H9 (cell line): ENCODE data around the gene KCNMA1. TPM values are rescaled to one million over a fixed set of nuclear protein-coding genes. Genes with fewer than 3 reads are reported as not detected.

ENCODE experiments used
- DNase-seq: peaks from one replicate; pipeline ENCODE4 v3.0.0-alpha.2; 2017
- H2AFZ ChIP-seq: one replicate; pipeline ENCODE4 v1.6.1; 2013; ENCODE audit warnings: mild to moderate bottlenecking, low read length, control low read depth, moderate library complexity
- H2AK5ac ChIP-seq: 2 replicates; pipeline ENCODE4 v1.6.1; 2013; ENCODE audit warnings: low read length, control low read depth, mixed read lengths; ENCODE audit not compliant: insufficient read length
- H2BK120ac ChIP-seq: one replicate; pipeline ENCODE4 v1.6.1; 2013; ENCODE audit warnings: low read depth, mild to moderate bottlenecking, low read length, control low read depth, inconsistent platforms; ENCODE audit not compliant: poor library complexity, severe bottlenecking
- H2BK12ac ChIP-seq: 2 replicates; pipeline ENCODE4 v1.6.1; 2013; ENCODE audit warnings: low read length, control low read depth, mixed read lengths, low read depth; ENCODE audit not compliant: insufficient read length
- H2BK15ac ChIP-seq: 2 replicates; pipeline ENCODE4 v1.6.1; 2013; ENCODE audit warnings: low read depth, low read length, control low read depth
- H2BK20ac ChIP-seq: one replicate; pipeline ENCODE4 v1.6.1; 2013; ENCODE audit warnings: low read depth, mild to moderate bottlenecking, low read length, control low read depth, inconsistent platforms; ENCODE audit not compliant: poor library complexity, severe bottlenecking
- H2BK5ac ChIP-seq: 2 replicates; pipeline ENCODE4 v1.6.1; 2013; ENCODE audit warnings: low read length, control low read depth, mixed read lengths; ENCODE audit not compliant: insufficient read length
- H3K14ac ChIP-seq: 2 replicates; pipeline ENCODE4 v1.6.1; 2013; ENCODE audit warnings: low read length, control low read depth; ENCODE audit not compliant: insufficient read depth
- H3K18ac ChIP-seq: 2 replicates; pipeline ENCODE4 v1.6.1; 2013; ENCODE audit warnings: low read depth, mild to moderate bottlenecking, mixed read lengths, low read length, control low read depth; ENCODE audit not compliant: insufficient read length
- H3K23ac ChIP-seq: 2 replicates; pipeline ENCODE4 v1.6.1; 2013; ENCODE audit warnings: low read length, control low read depth, mixed read lengths, low read depth; ENCODE audit not compliant: insufficient read length
- H3K23me2 ChIP-seq: 2 replicates; pipeline ENCODE4 v1.6.1; 2013; ENCODE audit warnings: low read depth, mild to moderate bottlenecking, mixed read lengths, low read length, control low read depth; ENCODE audit not compliant: insufficient read length, poor library complexity, severe bottlenecking
- H3K27ac ChIP-seq: 2 replicates; pipeline ENCODE4 v1.5.1; 2013; ENCODE audit warnings: low read length, control low read depth, mixed read lengths, low read depth; ENCODE audit not compliant: insufficient read length
- H3K27me3 ChIP-seq: 2 replicates; pipeline ENCODE4 v1.6.1; 2013; ENCODE audit warnings: low read length, control low read depth, inconsistent platforms; ENCODE audit not compliant: insufficient read depth
- H3K4ac ChIP-seq: 2 replicates; pipeline ENCODE4 v1.6.1; 2013; ENCODE audit warnings: low read depth, mild to moderate bottlenecking, control low read depth, inconsistent platforms, low read length, moderate library complexity
- H3K4me1 ChIP-seq: 2 replicates; pipeline ENCODE4 v1.6.1; 2013; ENCODE audit warnings: low read length, control low read depth, inconsistent platforms; ENCODE audit not compliant: insufficient read depth
- H3K4me2 ChIP-seq: 2 replicates; pipeline ENCODE4 v1.6.1; 2013; ENCODE audit warnings: low read length, control low read depth, mixed read lengths; ENCODE audit not compliant: insufficient read length, insufficient read depth
- H3K56ac ChIP-seq: 2 replicates; pipeline ENCODE4 v1.6.1; 2013; ENCODE audit warnings: low read depth, mild to moderate bottlenecking, mixed read lengths, low read length, control low read depth; ENCODE audit not compliant: insufficient read length
- H3K79me1 ChIP-seq: 2 replicates; pipeline ENCODE4 v1.6.1; 2013; ENCODE audit warnings: low read depth, mild to moderate bottlenecking, moderate library complexity, low read length, control low read depth, inconsistent platforms; ENCODE audit not compliant: insufficient read depth, poor library complexity, severe bottlenecking
- H3K79me2 ChIP-seq: 2 replicates; pipeline ENCODE4 v1.6.1; 2013; ENCODE audit warnings: low read length, control low read depth, inconsistent platforms; ENCODE audit not compliant: insufficient read depth
- H3K9ac ChIP-seq: 2 replicates; pipeline ENCODE4 v1.6.1; 2013; ENCODE audit warnings: low read length, control low read depth, mixed read lengths; ENCODE audit not compliant: insufficient read length; ENCODE audit errors: extremely low read depth
- H3K9me3 ChIP-seq: one replicate; pipeline ENCODE4 v1.6.1; 2013; ENCODE audit warnings: low read depth, low read length, inconsistent platforms; ENCODE audit not compliant: control insufficient read depth
- H3T11ph ChIP-seq: one replicate; pipeline ENCODE4 v1.6.1; 2013; ENCODE audit warnings: mild to moderate bottlenecking, low read length, control low read depth, inconsistent platforms
- H4K20me1 ChIP-seq: one replicate; pipeline ENCODE4 v1.6.1; 2013; ENCODE audit not compliant: control insufficient read depth, insufficient read length, insufficient read depth
- H4K5ac ChIP-seq: 2 replicates; pipeline ENCODE4 v1.6.1; 2013; ENCODE audit warnings: low read depth, mild to moderate bottlenecking, mixed read lengths, low read length, control low read depth; ENCODE audit not compliant: insufficient read length
- H4K8ac ChIP-seq: replicated peaks from 2 replicates; pipeline ENCODE4 v1.6.1; 2013; ENCODE audit warnings: low read length, control low read depth, mixed read lengths, low read depth; ENCODE audit not compliant: insufficient read length
- H4K91ac ChIP-seq: 2 replicates; pipeline ENCODE4 v1.6.1; 2013; ENCODE audit warnings: low read depth, mild to moderate bottlenecking, moderate library complexity, mixed read lengths, low read length, control low read depth; ENCODE audit not compliant: insufficient read length
- H3K27ac Mint-ChIP-seq, 3 experiments: 2 replicates in 2 of 3; 3 replicates in 1 of 3; pipeline ENCODE4 v1.8.0; 2020 to 2021; ENCODE audit warnings: mixed read lengths in 3 of 3, mild to moderate bottlenecking in 1 of 3, moderate library complexity in 1 of 3
- H3K27me3 Mint-ChIP-seq: 2 replicates; pipeline ENCODE4 v1.8.0; 2021; ENCODE audit warnings: low read depth, mild to moderate bottlenecking, moderate library complexity, mixed read lengths
- H3K36me3 Mint-ChIP-seq, 3 experiments: 2 replicates in 2 of 3; 3 replicates in 1 of 3; pipeline ENCODE4 v1.8.0; 2020 to 2021; ENCODE audit warnings: low read depth in 3 of 3, mixed read lengths in 3 of 3; ENCODE audit not compliant: insufficient read depth in 1 of 3
- H3K4me1 Mint-ChIP-seq, 2 experiments: 2 replicates each; pipeline ENCODE4 v1.8.0; 2020; ENCODE audit warnings: mixed read lengths in 2 of 2
- H3K4me3 Mint-ChIP-seq, 2 experiments: 2 replicates in 1 of 2; 3 replicates in 1 of 2; pipeline ENCODE4 v1.8.0; 2020 to 2021; ENCODE audit warnings: mild to moderate bottlenecking in 2 of 2, mixed read lengths in 2 of 2, moderate library complexity in 1 of 2
- H3K9me3 Mint-ChIP-seq, 2 experiments: 2 replicates in 1 of 2; 3 replicates in 1 of 2; pipeline ENCODE4 v1.8.0; 2020; ENCODE audit warnings: mild to moderate bottlenecking in 2 of 2, mixed read lengths in 2 of 2, moderate library complexity in 1 of 2
- CTCF ChIP-seq: fragments of 200-600 bp; sonication (generic); conservative IDR thresholded peaks from 3 replicates; pipeline ENCODE4 v1.8.0; 2021; ENCODE audit warnings: antibody characterized with exemption, mild to moderate bottlenecking
- total RNA-seq: library from RNA; stranded (reverse); gene quantifications from 2 replicates; pipeline ENCODE4 v1.2.1, GENCODE V29; 2021

KCNMA1 gene
- total RNA-seq, 1 experiment from 2014 or later = 2.0 TPM

- no peak overlapping the region for H2BK5ac ChIP-seq
- H3K18ac ChIP-seq = no peak overlapping the region
- no peaks in the 10 kb centered on the region for H3K27me3 ChIP-seq
- no peak overlapping the region for H3K4ac ChIP-seq
- Mint-ChIP-seq H3K9me3 (no peaks in the 10 kb centered on the region; a peak in 1 of 5 replicates), H3K4me1 (no peaks in the 10 kb centered on the region; a peak in 1 of 4 replicates), H3K36me3 (no peaks in the 10 kb centered on the region), H3K27ac (no peak overlapping the region), H3K27me3 (no peaks in the 10 kb centered on the region; the same call in 1 of the 2 replicates), H3K4me3 (no peak overlapping the region)
- H4K5ac ChIP-seq = no peak overlapping the region
- no peaks in the 10 kb centered on the region for H3K23me2 ChIP-seq
- H3K56ac ChIP-seq = no peak overlapping the region
- TF ChIP-seq CTCF = no peak
- no peak overlapping the region for H3K23ac ChIP-seq
- H3K79me1 ChIP-seq = no peaks in the 10 kb centered on the region
- H2BK20ac ChIP-seq = no peak overlapping the region
- no peak overlapping the region for H2AK5ac ChIP-seq
- no peaks in the 10 kb centered on the region for H4K20me1 ChIP-seq
- no peak overlapping the region for H3T11ph ChIP-seq
- no peak overlapping the region for H4K8ac ChIP-seq
- H3K9ac ChIP-seq = no peak overlapping the region
- no peak overlapping the region for H2BK12ac ChIP-seq
- no peaks in the 10 kb centered on the region for H3K9me3 ChIP-seq
- H2AFZ ChIP-seq = no peak overlapping the region
- H3K4me2 ChIP-seq = no peak overlapping the region
- H2BK15ac ChIP-seq = no peak overlapping the region
- no peak overlapping the region for H2BK120ac ChIP-seq
- DNase-seq = no peak
- H4K91ac ChIP-seq = no peak overlapping the region
- H3K27ac ChIP-seq = no peak overlapping the region
- H3K14ac ChIP-seq = no peak overlapping the region
- H3K79me2 ChIP-seq = no peaks in the 10 kb centered on the region
- H3K4me1 ChIP-seq = no peaks in the 10 kb centered on the region; the same call in 1 of the 2 replicates
These were observed 427.0 kb downstream of the KCNMA1 start for GRCh38 chr10:77210645-77211044.
